SK-N-MC (cell line): ENCODE results near the gene EOLA1.

Source experiments
- EZH2 ChIP-seq: fragments of 200-600 bp; sonication (generic); IDR thresholded peaks from one replicate; pipeline ENCODE4 v1.6.1; 2017; ENCODE audit warnings: antibody characterized with exemption
- POLR2AphosphoS5 ChIP-seq: IDR thresholded peaks from 2 replicates; pipeline ENCODE4 v1.6.1; 2012; ENCODE audit warnings: mild to moderate bottlenecking, low read depth, low read length, borderline replicate concordance

GRCh38 chrX:149568701-149569296 is 28.0 kb downstream of the EOLA1 start:
- TF ChIP-seq POLR2AphosphoS5 (no peak), EZH2 (no peak)
